ENCODE measurements around the gene OR10T2.

DNA sequence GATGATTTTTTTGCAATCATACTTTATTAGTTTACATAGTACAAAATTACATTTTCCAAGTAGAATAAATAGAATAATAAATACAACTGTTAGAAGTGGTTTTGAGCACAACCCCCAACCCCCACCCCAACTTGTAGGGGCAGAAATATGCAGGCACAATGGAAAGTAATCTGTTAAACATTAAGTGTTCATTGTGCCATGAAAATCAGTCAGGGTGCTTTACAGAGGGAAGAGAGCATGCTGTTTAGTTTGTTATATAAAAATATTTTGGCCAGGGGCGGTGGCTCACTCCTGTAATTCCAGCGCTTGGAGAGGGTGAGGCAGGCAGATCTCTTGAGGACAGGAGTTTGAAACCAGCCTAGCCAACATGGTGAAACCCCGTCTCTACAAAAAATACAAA, 2.6 kb downstream of the OR10T2 start:
- TF ChIP-seq, protein P1, sequence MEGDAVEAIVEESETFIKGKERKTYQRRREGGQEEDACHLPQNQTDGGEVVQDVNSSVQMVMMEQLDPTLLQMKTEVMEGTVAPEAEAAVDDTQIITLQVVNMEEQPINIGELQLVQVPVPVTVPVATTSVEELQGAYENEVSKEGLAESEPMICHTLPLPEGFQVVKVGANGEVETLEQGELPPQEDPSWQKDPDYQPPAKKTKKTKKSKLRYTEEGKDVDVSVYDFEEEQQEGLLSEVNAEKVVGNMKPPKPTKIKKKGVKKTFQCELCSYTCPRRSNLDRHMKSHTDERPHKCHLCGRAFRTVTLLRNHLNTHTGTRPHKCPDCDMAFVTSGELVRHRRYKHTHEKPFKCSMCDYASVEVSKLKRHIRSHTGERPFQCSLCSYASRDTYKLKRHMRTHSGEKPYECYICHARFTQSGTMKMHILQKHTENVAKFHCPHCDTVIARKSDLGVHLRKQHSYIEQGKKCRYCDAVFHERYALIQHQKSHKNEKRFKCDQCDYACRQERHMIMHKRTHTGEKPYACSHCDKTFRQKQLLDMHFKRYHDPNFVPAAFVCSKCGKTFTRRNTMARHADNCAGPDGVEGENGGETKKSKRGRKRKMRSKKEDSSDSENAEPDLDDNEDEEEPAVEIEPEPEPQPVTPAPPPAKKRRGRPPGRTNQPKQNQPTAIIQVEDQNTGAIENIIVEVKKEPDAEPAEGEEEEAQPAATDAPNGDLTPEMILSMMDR (IDR thresholded peaks at IDR 0.05 in 4 of 5, conservative IDR thresholded peaks at IDR 0.05 in 1 of 5), result no peak
- TF ChIP-seq POLR2A (IDR thresholded peaks at IDR 0.05), result no peak
